A549 (cell line): ENCODE results near the gene CCDC12. TPM values are rescaled to one million over a fixed set of nuclear protein-coding genes. Genes with fewer than 3 reads are reported as not detected.

Experiments
- ATAC-seq, 2 experiments: fragments of 200-7000 bp in 1 of 2; fragments of >200 bp in 1 of 2; cut with Nextera tagmentation in 1 of 2; cut with Tn5 transposase in 1 of 2; 3 replicates each; pipeline versions ENCODE4 v1.8.0 to v1.9.1; 2018 to 2020; ENCODE audit warnings: mild to moderate bottlenecking in 1 of 2, moderate library complexity in 1 of 2
- CTCF ChIA-PET: fragments of 300-600 bp; sonication (Branson Sonifier 250); formaldehyde crosslinking; extraction: SDS; loops from one replicate; lab custom pipeline; 2021; ENCODE audit warnings: antibody characterized with exemption, inconsistent platforms; lab: Yijun Ruan, JAX
- POLR2A ChIA-PET: fragments of 350-600 bp; formaldehyde crosslinking; extraction: SDS; loops from one replicate; lab custom pipeline; 2021; ENCODE audit warnings: antibody characterized with exemption, inconsistent platforms; lab: Yijun Ruan, JAX
- DNase-seq, 2 experiments: peaks; one replicate each; pipeline versions ENCODE4 v3.0.0 to v3.0.0-alpha.2; 2011 to 2016; ENCODE audit warnings: low read depth in 1 of 2, low spot score in 1 of 2
- FAIRE-seq: peaks from 2 replicates; lab custom pipeline; 2011; peaks lifted over from hg19 to GRCh38; lab: Jason Lieb, UNC
- H3K27ac ChIP-seq, 2 experiments: fragments of >200 bp; sonication (Bioruptor Twin); formaldehyde crosslinking; 3 replicates each; pipeline ENCODE4 v1.5.1; 2016 to 2017
- H3K4me1 ChIP-seq: fragments of >200 bp; sonication (Bioruptor Twin); formaldehyde crosslinking; 3 replicates; pipeline ENCODE4 v1.6.1; 2016
- H3K4me2 ChIP-seq: fragments of >200 bp; sonication (Bioruptor Twin); formaldehyde crosslinking; 3 replicates; pipeline ENCODE4 v1.6.1; 2016
- H3K4me3 ChIP-seq: fragments of >200 bp; sonication (Bioruptor Twin); formaldehyde crosslinking; 3 replicates; pipeline ENCODE4 v1.5.1; 2016
- H3K9me3 ChIP-seq: fragments of >200 bp; sonication (Bioruptor Twin); formaldehyde crosslinking; 3 replicates; pipeline ENCODE4 v1.6.1; 2016
- CBX2 ChIP-seq: fragments of 200-600 bp; sonication (generic); IDR thresholded peaks from 2 replicates; pipeline ENCODE4 v1.6.1; 2016; ENCODE audit warnings: low read depth, mild to moderate bottlenecking, borderline replicate concordance
- CEBPB ChIP-seq, 2 experiments: fragments of >200 bp in 1 of 2; sonication (Bioruptor Twin) in 1 of 2; formaldehyde crosslinking in 1 of 2; IDR thresholded peaks; 2 replicates each; pipeline ENCODE4 v1.6.1; 2012 to 2016
- CHD2 ChIP-seq: fragments of 150-350 bp; IDR thresholded peaks from 2 replicates; pipeline ENCODE4 v1.6.1; 2014; ENCODE audit warnings: low read length; ENCODE audit not compliant: partially characterized antibody
- CHD4 ChIP-seq: fragments of 200-600 bp; sonication (generic); IDR thresholded peaks from 2 replicates; pipeline ENCODE4 v1.6.1; 2016; ENCODE audit warnings: antibody characterized with exemption, mild to moderate bottlenecking, borderline replicate concordance
- E2F6 ChIP-seq: IDR thresholded peaks from 2 replicates; pipeline ENCODE4 v1.6.1; 2012; ENCODE audit warnings: low read depth, borderline replicate concordance
- EHMT2 ChIP-seq: fragments of 200-600 bp; sonication (generic); IDR thresholded peaks from 2 replicates; pipeline ENCODE4 v1.6.1; 2016; ENCODE audit warnings: antibody characterized with exemption, low read depth, mild to moderate bottlenecking, moderate library complexity
- ELK1 ChIP-seq: fragments of 150-350 bp; IDR thresholded peaks from 2 replicates; pipeline ENCODE4 v1.6.1; 2014; ENCODE audit warnings: low read depth, mild to moderate bottlenecking, low read length
- ESRRA ChIP-seq: fragments of 150-350 bp; IDR thresholded peaks from 2 replicates; pipeline ENCODE4 v1.6.1; 2014; ENCODE audit warnings: mild to moderate bottlenecking, low read length, borderline replicate concordance
- FOSL2 ChIP-seq, 2 experiments: fragments of 450-650 bp in 1 of 2; fragments of >200 bp in 1 of 2; sonication (Bioruptor Twin) in 1 of 2; formaldehyde crosslinking; IDR thresholded peaks; 2 replicates each; pipeline versions ENCODE4 v1.5.0 to v1.6.1; 2016 to 2020; ENCODE audit warnings: mild to moderate bottlenecking in 1 of 2, moderate library complexity in 1 of 2
- GATA3 ChIP-seq: IDR thresholded peaks from 2 replicates; pipeline ENCODE4 v1.6.1; 2012; ENCODE audit warnings: borderline replicate concordance
- HDAC2 ChIP-seq: fragments of 200-600 bp; sonication (generic); IDR thresholded peaks from 2 replicates; pipeline ENCODE4 v1.6.1; 2016
- JUN ChIP-seq, 2 experiments: fragments of >200 bp; sonication (Bioruptor Twin); formaldehyde crosslinking; IDR thresholded peaks; 2 replicates in 1 of 2; 3 replicates in 1 of 2; pipeline ENCODE4 v1.6.1; 2016 to 2017
- KDM5A ChIP-seq: fragments of 200-600 bp; sonication (generic); IDR thresholded peaks from 2 replicates; pipeline ENCODE4 v1.6.1; 2016; ENCODE audit warnings: antibody characterized with exemption, mild to moderate bottlenecking
- MAFK ChIP-seq: fragments of 450-650 bp; IDR thresholded peaks from 2 replicates; pipeline ENCODE4 v1.6.1; 2014; ENCODE audit not compliant: partially characterized antibody
- MAX ChIP-seq: IDR thresholded peaks from 2 replicates; pipeline ENCODE4 v1.6.1; 2012
- MYC ChIP-seq: IDR thresholded peaks from 2 replicates; pipeline ENCODE4 v1.6.1; 2012; ENCODE audit warnings: mild to moderate bottlenecking, inconsistent platforms, low read length, improper control_type of control experiment, borderline replicate concordance
- NR3C1 ChIP-seq: fragments of >200 bp; sonication (Bioruptor Twin); formaldehyde crosslinking; IDR thresholded peaks from 3 replicates; pipeline ENCODE4 v1.6.1; 2017
- PHF8 ChIP-seq: fragments of 200-600 bp; sonication (generic); IDR thresholded peaks from 2 replicates; pipeline ENCODE4 v1.6.1; 2016; ENCODE audit warnings: low read depth, mild to moderate bottlenecking, antibody characterized with exemption, moderate library complexity, borderline replicate concordance
- POLR2A ChIP-seq: IDR thresholded peaks from 2 replicates; pipeline ENCODE4 v1.6.1; 2012; ENCODE audit warnings: mild to moderate bottlenecking, low read length
- POLR2AphosphoS2 ChIP-seq: conservative IDR thresholded peaks from 2 replicates; pipeline ENCODE4 v1.6.1; 2012; ENCODE audit warnings: low read length, improper control_type of control experiment, inconsistent platforms
- RAD21 ChIP-seq, 2 experiments: fragments of >200 bp in 1 of 2; sonication (Bioruptor Twin) in 1 of 2; formaldehyde crosslinking in 1 of 2; IDR thresholded peaks in 1 of 2; conservative IDR thresholded peaks in 1 of 2; 2 replicates in 1 of 2; 3 replicates in 1 of 2; pipeline ENCODE4 v1.6.1; 2012 to 2018; ENCODE audit warnings: inconsistent platforms in 1 of 2
- RCOR1 ChIP-seq: fragments of 150-350 bp; IDR thresholded peaks from 2 replicates; pipeline ENCODE4 v1.6.1; 2014; ENCODE audit warnings: antibody characterized with exemption, low read length, low read depth
- RFX5 ChIP-seq: fragments of 450-650 bp; IDR thresholded peaks from 2 replicates; pipeline ENCODE4 v1.7.1; 2014; ENCODE audit warnings: antibody characterized with exemption, mild to moderate bottlenecking, moderate library complexity
- ZFP36 ChIP-seq: fragments of 450-650 bp; IDR thresholded peaks from 2 replicates; pipeline ENCODE4 v1.6.1; 2014; ENCODE audit warnings: borderline replicate concordance; ENCODE audit not compliant: partially characterized antibody
- ZSCAN20 ChIP-seq: fragments of 250-450 bp; sonication (Bioruptor Pico); IDR thresholded peaks from 2 replicates; pipeline ENCODE4 v1.8.0; 2022; ENCODE audit warnings: mild to moderate bottlenecking, moderate library complexity
- WGBS: methylation state at CpG from one replicate; pipeline ENCODE4 v1.1.6; 2017; ENCODE audit errors: missing lambda C conversion rate; 5-methylcytosine and 5-hydroxymethylcytosine counted together
- polyA minus RNA-seq: library from RNA; depleted of rRNA, polyadenylated mRNA; stranded (reverse); fragments of >200 nt; gene quantifications from 2 replicates; pipeline ENCODE4 v1.2.3, GENCODE V29; 2011; rRNA and poly(A)+ RNA removed
- polyA plus RNA-seq, 4 experiments: library from polyadenylated mRNA; depleted of rRNA in 3 of 4; stranded (reverse); fragments of >200 nt; fragmentation: RNase III in 1 of 4; extraction: RNeasy Plus Mini Kit Qiagen cat#74134 plus additional on column Dnase treatment in 1 of 4; gene quantifications; 2 replicates in 3 of 4; 3 replicates in 1 of 4; pipeline ENCODE4 v1.2.3, GENCODE V29; 2011 to 2017
- TF ChIP-seq, protein P1 (sequence below): fragments of 250-450 bp; sonication (Bioruptor Pico); IDR thresholded peaks from 2 replicates; pipeline ENCODE4 v1.5.0; 2021; ENCODE audit warnings: mild to moderate bottlenecking, moderate library complexity, borderline replicate concordance
- TF ChIP-seq, protein P2 (sequence below): fragments of 200-600 bp; sonication (generic); IDR thresholded peaks from 2 replicates; pipeline ENCODE4 v1.6.1; 2016; ENCODE audit warnings: antibody characterized with exemption, mild to moderate bottlenecking, moderate library complexity
- TF ChIP-seq, protein P3 (sequence below): fragments of >200 bp; sonication (Bioruptor Twin); formaldehyde crosslinking; IDR thresholded peaks from 3 replicates; pipeline ENCODE4 v1.5.1; 2016

The CCDC12 gene
- polyA plus RNA-seq (2011; rRNA removed) (21.7 and 34.8 TPM in 2 replicates), polyA plus RNA-seq (2017; fragmentation: RNase III; extraction: RNeasy Plus Mini Kit Qiagen cat#74134 plus additional on column Dnase treatment) (74.2 to 81.0 TPM (median 79.2 TPM) in 3 replicates), polyA minus RNA-seq (30.5 and 33.9 TPM in 2 replicates)
- 53.8 and 83.7 TPM in 2 replicates for polyA plus RNA-seq (2012; cell fraction: cytosol; rRNA removed)
- polyA plus RNA-seq (2012; cell fraction: nucleus; rRNA removed) = 44.0 and 54.7 TPM in 2 replicates

GRCh38 chr3:46976326-46977190 is at the start of gene CCDC12:
TSS of gene CCDC12 (minus strand) at chr3:46976745. CDS start at chr3:46976732, 13 bp downstream.
- H3K4me2 ChIP-seq = peak within 1 kb of the TSS; percentile 81
- H3K4me1 ChIP-seq = peaks cover 51% of the 10 kb centered on the region
- WGBS = 1% methylated on average over 57 of the region's 64 CpGs
- peak within 1 kb of the TSS; percentile 91 to 97 for H3K27ac ChIP-seq
- peak; percentile 72 to 92 for ATAC-seq
- peak within 1 kb of the TSS; percentile 74 for H3K4me3 ChIP-seq
- ChIA-PET POLR2A (interaction anchor here (0.5 to 2.0 kb wide), 28 partner anchors 8 to 1943 kb away, joined by 3 to 33 read pairs (median 5); partner anchors contain the start of gene PTPN23), CTCF (interaction anchor here (0.8 to 1.5 kb wide), 4 partner anchors 22 to 67 kb away, joined by 3 to 5 read pairs (median 4); no protein-coding TSS in a partner anchor)
- no peaks in the 10 kb centered on the region for H3K9me3 ChIP-seq
- FAIRE-seq = no peak
- DNase-seq = peak; percentile 95 to 97
- TF ChIP-seq CBX2 (no peak), KDM5A (peak; percentile 51; the same call in 1 of the 2 replicates), FOSL2 (IDR thresholded peaks at IDR 0.05) (no peak), FOSL2 (CRISPR knock-in tag; IDR thresholded peaks at IDR 0.05) (peak; percentile 74), PHF8 (peak; percentile 71; the same call in 1 of the 2 replicates), JUN (IDR thresholded peaks at IDR 0.05) (peak; percentile 31 to 84; a peak in 3 of 5 replicates), RCOR1 (no peak), GATA3 (no peak), ZSCAN20 (CRISPR knock-in tag) (no peak), CEBPB (IDR thresholded peaks at IDR 0.05) (no peak), EHMT2 (no peak), ELK1 (no peak), RFX5 (no peak), CHD4 (no peak), MAFK (peak; percentile 36), POLR2A (peak; percentile 37; the same call in 1 of the 2 replicates), RAD21 (conservative IDR thresholded peaks at IDR 0.05 in 1 of 2, IDR thresholded peaks at IDR 0.05 in 1 of 2) (no peak), ESRRA (no peak), ZFP36 (no peak), HDAC2 (no peak), POLR2AphosphoS2 (no peak), MAX (peak; percentile 62), NR3C1 (no peak), E2F6 (0 out of 2 replicates have a peak, but pooled peaks have one; percentile 32), MYC (peak; percentile 27; the same call in 1 of the 2 replicates), CHD2 (no peak)
- TF ChIP-seq, protein P1, sequence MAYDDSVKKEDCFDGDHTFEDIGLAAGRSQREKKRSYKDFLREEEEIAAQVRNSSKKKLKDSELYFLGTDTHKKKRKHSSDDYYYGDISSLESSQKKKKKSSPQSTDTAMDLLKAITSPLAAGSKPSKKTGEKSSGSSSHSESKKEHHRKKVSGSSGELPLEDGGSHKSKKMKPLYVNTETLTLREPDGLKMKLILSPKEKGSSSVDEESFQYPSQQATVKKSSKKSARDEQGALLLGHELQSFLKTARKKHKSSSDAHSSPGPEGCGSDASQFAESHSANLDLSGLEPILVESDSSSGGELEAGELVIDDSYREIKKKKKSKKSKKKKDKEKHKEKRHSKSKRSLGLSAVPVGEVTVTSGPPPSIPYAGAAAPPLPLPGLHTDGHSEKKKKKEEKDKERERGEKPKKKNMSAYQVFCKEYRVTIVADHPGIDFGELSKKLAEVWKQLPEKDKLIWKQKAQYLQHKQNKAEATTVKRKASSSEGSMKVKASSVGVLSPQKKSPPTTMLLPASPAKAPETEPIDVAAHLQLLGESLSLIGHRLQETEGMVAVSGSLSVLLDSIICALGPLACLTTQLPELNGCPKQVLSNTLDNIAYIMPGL = no peak
- TF ChIP-seq, protein P2, sequence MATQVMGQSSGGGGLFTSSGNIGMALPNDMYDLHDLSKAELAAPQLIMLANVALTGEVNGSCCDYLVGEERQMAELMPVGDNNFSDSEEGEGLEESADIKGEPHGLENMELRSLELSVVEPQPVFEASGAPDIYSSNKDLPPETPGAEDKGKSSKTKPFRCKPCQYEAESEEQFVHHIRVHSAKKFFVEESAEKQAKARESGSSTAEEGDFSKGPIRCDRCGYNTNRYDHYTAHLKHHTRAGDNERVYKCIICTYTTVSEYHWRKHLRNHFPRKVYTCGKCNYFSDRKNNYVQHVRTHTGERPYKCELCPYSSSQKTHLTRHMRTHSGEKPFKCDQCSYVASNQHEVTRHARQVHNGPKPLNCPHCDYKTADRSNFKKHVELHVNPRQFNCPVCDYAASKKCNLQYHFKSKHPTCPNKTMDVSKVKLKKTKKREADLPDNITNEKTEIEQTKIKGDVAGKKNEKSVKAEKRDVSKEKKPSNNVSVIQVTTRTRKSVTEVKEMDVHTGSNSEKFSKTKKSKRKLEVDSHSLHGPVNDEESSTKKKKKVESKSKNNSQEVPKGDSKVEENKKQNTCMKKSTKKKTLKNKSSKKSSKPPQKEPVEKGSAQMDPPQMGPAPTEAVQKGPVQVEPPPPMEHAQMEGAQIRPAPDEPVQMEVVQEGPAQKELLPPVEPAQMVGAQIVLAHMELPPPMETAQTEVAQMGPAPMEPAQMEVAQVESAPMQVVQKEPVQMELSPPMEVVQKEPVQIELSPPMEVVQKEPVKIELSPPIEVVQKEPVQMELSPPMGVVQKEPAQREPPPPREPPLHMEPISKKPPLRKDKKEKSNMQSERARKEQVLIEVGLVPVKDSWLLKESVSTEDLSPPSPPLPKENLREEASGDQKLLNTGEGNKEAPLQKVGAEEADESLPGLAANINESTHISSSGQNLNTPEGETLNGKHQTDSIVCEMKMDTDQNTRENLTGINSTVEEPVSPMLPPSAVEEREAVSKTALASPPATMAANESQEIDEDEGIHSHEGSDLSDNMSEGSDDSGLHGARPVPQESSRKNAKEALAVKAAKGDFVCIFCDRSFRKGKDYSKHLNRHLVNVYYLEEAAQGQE = no peak
- TF ChIP-seq, protein P3, sequence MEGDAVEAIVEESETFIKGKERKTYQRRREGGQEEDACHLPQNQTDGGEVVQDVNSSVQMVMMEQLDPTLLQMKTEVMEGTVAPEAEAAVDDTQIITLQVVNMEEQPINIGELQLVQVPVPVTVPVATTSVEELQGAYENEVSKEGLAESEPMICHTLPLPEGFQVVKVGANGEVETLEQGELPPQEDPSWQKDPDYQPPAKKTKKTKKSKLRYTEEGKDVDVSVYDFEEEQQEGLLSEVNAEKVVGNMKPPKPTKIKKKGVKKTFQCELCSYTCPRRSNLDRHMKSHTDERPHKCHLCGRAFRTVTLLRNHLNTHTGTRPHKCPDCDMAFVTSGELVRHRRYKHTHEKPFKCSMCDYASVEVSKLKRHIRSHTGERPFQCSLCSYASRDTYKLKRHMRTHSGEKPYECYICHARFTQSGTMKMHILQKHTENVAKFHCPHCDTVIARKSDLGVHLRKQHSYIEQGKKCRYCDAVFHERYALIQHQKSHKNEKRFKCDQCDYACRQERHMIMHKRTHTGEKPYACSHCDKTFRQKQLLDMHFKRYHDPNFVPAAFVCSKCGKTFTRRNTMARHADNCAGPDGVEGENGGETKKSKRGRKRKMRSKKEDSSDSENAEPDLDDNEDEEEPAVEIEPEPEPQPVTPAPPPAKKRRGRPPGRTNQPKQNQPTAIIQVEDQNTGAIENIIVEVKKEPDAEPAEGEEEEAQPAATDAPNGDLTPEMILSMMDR = no peak
